AG10803 (cell line): ENCODE results near the gene CORO6.

Source experiments
- DNase-seq: peaks from one replicate; pipeline ENCODE4 v3.0.0; 2010; ENCODE audit warnings: low read depth
- H3K4me3 ChIP-seq: 2 replicates; pipeline ENCODE4 v1.5.1; 2011; ENCODE audit warnings: mild to moderate bottlenecking, low read length, control low read depth
- CTCF ChIP-seq: conservative IDR thresholded peaks from 2 replicates; pipeline ENCODE4 v1.5.1; 2011; ENCODE audit warnings: mild to moderate bottlenecking, low read length, control low read depth, inconsistent platforms

Gene CORO6

GRCh38 chr17:29623283-29623647 is 553 bp upstream of the CORO6 start:
- peak overlapping the region; percentile 75; the same call in 1 of the 2 replicates for H3K4me3 ChIP-seq
- DNase-seq = no peak
- no peak for TF ChIP-seq CTCF

- DNase-seq = peak; percentile 32
- TF ChIP-seq CTCF = no peak
- peak overlapping the region; percentile 75 for H3K4me3 ChIP-seq
Observed at GRCh38 chr17:29621751-29622194, 939 bp downstream of the CORO6 start.

DNA sequence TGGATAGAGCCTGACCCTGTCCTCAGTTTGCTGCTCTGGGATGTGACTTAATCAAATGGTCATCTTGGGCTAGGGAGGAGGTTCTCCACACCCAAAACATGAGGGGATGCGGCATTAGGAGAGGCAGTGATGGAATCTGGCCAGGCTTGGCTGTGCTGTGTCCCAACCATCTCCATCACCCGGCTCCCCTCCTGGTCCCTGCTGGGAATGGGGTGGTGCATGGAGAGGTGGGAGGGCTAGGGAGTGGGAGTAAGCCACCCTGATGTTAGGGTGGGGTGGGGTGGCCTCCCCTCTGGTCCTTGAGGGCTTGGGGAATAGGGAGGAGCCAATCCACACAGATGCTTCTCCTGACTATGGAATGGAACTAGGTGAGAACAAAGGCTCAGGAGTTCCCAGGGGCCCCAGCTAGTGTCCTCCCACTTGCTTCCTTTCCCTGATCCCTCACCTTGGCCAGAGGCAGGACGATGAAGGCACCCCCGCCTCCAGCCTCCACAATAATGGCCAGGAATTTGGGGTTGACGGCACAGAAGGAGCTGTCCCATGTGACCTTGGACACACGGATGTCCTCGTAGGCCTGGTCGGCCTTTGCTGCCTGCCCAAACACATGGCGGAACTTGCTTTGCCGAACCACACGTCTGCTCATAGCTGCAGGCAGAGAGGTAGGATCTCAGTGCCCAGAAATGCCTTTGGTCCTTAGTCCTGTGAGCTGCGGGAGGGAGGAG is 1.8 kb downstream of the CORO6 start:
- no peak for DNase-seq
- no peak overlapping the region for H3K4me3 ChIP-seq
- TF ChIP-seq CTCF = no peak

DNA sequence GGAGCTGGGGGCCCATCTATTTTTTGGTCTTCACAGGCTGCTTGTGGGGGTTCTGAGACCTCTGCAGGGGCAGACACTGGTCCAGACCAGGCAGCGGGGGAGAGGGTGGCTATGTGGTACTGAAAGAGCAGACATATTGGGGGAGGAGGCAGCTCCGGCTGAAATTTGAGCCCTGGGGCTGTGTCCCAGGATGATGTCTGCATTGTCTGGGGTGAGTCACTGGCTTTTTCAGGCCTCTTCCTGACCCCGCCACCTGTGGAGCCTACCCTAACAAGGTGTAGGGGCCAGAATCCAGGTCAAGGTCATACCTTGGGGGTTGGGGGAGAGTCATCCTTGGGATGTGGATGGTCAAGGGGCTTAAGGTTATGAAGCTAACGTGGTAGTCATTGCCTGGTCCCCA is 2.4 kb downstream of the CORO6 start:
- TF ChIP-seq CTCF = no peak
- H3K4me3 ChIP-seq = no peak overlapping the region
- peak; percentile 9 for DNase-seq

DNA sequence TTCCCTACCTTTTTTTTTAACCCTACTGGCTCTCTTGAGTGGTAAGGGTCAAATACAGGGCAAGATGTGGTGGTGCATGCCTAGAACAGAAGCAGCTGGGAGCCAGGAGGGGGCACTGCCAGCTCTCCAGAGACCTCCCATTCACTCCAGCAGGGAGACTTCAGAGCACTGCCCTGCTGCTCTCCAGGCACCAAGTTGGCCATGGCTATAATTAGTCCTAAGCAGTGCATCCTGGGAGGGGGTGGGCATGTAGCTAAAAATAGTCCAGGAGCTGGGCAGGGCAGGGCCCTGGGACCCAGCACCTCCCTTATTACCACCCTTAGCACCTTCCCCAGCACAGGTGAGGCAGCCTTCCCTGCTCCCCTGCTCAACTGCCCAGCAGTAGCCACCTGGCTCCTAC is 3.5 kb downstream of the CORO6 start:
- H3K4me3 ChIP-seq = no peak overlapping the region
- TF ChIP-seq CTCF = peak; percentile 31
- DNase-seq = peak; percentile 37

DNA sequence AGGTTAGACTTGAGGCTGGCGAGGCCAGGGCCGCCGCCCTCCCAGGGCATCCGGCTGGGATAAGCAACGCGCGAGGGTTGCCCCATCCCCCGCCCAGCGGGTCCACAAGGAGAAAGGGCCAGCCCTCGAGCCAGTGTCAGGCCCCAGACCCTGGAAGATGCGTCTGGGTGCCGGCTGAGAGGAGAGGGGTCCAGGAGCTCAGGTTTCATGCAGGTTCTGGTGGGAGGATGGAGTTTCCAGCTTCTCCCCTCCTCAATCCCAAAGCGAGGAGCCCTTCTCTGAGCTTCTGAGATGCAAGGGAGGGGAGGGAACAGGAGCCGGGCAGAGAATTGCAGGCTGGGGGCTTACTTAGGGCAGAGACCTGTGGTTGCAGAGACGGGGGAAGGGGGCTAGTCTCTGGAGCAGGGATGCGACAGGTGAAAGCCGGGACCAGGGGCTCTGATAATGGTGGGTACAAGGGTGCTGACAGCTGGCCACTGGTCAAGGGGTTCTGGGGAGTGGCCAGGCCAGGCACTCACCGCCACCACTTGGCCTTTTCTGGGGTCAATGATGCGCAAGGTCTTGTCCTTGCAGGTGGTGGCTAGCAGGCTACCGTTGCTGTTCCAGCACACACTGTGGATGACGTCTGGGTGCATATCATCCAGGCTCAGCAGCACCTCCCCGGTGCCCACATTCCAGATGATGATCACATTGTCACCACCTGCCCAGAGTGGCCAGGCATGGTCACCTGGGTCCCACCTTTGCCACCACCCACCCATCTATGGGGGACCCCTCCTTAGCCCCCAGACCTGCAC is 4.2 kb downstream of the CORO6 start:
- no peak for DNase-seq
- H3K4me3 ChIP-seq = no peak overlapping the region; the same call in 1 of the 2 replicates
- no peak for TF ChIP-seq CTCF
